ENCODE measurements around the gene LAMC1. TPM values are rescaled to one million over a fixed set of nuclear protein-coding genes. Genes with fewer than 3 reads are reported as not detected.

The LAMC1 gene
- total RNA-seq, 1 experiment from 2014 or later = 113 TPM

- BruUV-seq (replicated peaks) = no TSS peak
- H3K4me1 ChIP-seq (ENCODE audit: control insufficient read depth, insufficient read depth, low read length) = no peaks in the 10 kb centered on the region
- no peak overlapping the region for H3K4me3 ChIP-seq (ENCODE audit: low read depth in 2 of 2, low read length in 2 of 2)
- no peaks in the 10 kb centered on the region for H3K27me3 ChIP-seq (ENCODE audit: control insufficient read depth, insufficient read depth, low read length)
- in situ Hi-C loops (cut with HindIII; ENCODE audit: low pct_unique_long_range_greater_than_20kb, low sequenced_read_pairs) (no loop called here), intact Hi-C loops (cut with micrococcal nuclease; ENCODE audit: unreplicated experiment) (no loop called here)
- TF ChIP-seq TCF7L2 (IDR thresholded peaks at IDR 0.05; ENCODE audit: low read depth, low read length) = no peak
- ATAC-seq (no peak), DNase-seq (ENCODE audit: low read depth, low spot score) (no peak)
- no peaks in the 10 kb centered on the region for H3K9me3 ChIP-seq (ENCODE audit: control insufficient read depth, insufficient read depth, low read depth, low read length)
- ChIA-PET POLR2A (no interaction called here), CTCF (no interaction called here)
- H3K27ac ChIP-seq (ENCODE audit: low read length) = no peak overlapping the region
- peaks cover 2% of the 10 kb centered on the region; the same call in 1 of the 2 replicates for H3K36me3 ChIP-seq (ENCODE audit: control insufficient read depth, insufficient read depth, low read length)
Observed at GRCh38 chr1:183103577-183103976, 80.4 kb downstream of the LAMC1 start.

- ChIA-PET CTCF (interaction anchor here (0.7 kb wide), 1 partner anchor 654 kb away, joined by 3 read pairs; no protein-coding TSS in a partner anchor), POLR2A (interaction anchor here (0.7 kb wide), 1 partner anchor 142 kb away, joined by 6 read pairs; no protein-coding TSS in a partner anchor)
- TF ChIP-seq CTCF (IDR thresholded peaks at IDR 0.05) = no peak
- no peak for TF ChIP-seq TCF7L2 (IDR thresholded peaks at IDR 0.05; ENCODE audit: low read depth, low read length)
- no peak for TF ChIP-seq REST (IDR thresholded peaks at IDR 0.05; ENCODE audit: insufficient read depth in 1 of 2, low read depth in 2 of 2, low read length in 1 of 2)
- no peak for TF ChIP-seq POLR2AphosphoS5 (IDR thresholded peaks at IDR 0.05; ENCODE audit: low read depth, low read length)
- TF ChIP-seq SIN3A (IDR thresholded peaks at IDR 0.05; ENCODE audit: borderline replicate concordance, insufficient read depth, low read depth, low read length) = no peak
- no peaks in the 10 kb centered on the region for H3K4me1 ChIP-seq (ENCODE audit: control insufficient read depth, insufficient read depth, low read length)
- intact Hi-C loops (cut with micrococcal nuclease; ENCODE audit: unreplicated experiment) (no loop called here), in situ Hi-C loops (cut with HindIII; ENCODE audit: low pct_unique_long_range_greater_than_20kb, low sequenced_read_pairs) (no loop called here)
- peaks cover 2% of the 10 kb centered on the region; the same call in 1 of the 2 replicates for H3K36me3 ChIP-seq (ENCODE audit: control insufficient read depth, insufficient read depth, low read length)
- H3K4me3 ChIP-seq (ENCODE audit: low read depth in 2 of 2, low read length in 2 of 2) = no peak overlapping the region
- no TSS peak for BruUV-seq (replicated peaks)
- ATAC-seq (no peak), DNase-seq (ENCODE audit: low read depth, low spot score) (no peak)
- H3K27ac ChIP-seq (ENCODE audit: low read length) = no peak overlapping the region
- H3K9me3 ChIP-seq (ENCODE audit: control insufficient read depth, insufficient read depth, low read depth, low read length) = no peaks in the 10 kb centered on the region
- no peaks in the 10 kb centered on the region for H3K27me3 ChIP-seq (ENCODE audit: control insufficient read depth, insufficient read depth, low read length)
Observed at GRCh38 chr1:183105449-183105848, 82.2 kb downstream of the LAMC1 start.

GRCh38 chr1:183106166-183106565, 82.9 kb downstream of the LAMC1 start:
- peaks cover 2% of the 10 kb centered on the region; the same call in 1 of the 2 replicates for H3K36me3 ChIP-seq (ENCODE audit: control insufficient read depth, insufficient read depth, low read length)
- intact Hi-C loops (cut with micrococcal nuclease; ENCODE audit: unreplicated experiment) (no loop called here), in situ Hi-C loops (cut with HindIII; ENCODE audit: low pct_unique_long_range_greater_than_20kb, low sequenced_read_pairs) (no loop called here)
- ATAC-seq = no peak
- H3K27me3 ChIP-seq (ENCODE audit: control insufficient read depth, insufficient read depth, low read length) = no peaks in the 10 kb centered on the region
- ChIA-PET POLR2A (interaction anchor here (0.6 kb wide), 1 partner anchor 10 kb away, joined by 3 read pairs; no protein-coding TSS in a partner anchor), CTCF (no interaction called here)
- TF ChIP-seq SIN3A (IDR thresholded peaks at IDR 0.05; ENCODE audit: borderline replicate concordance, insufficient read depth, low read depth, low read length) (no peak), REST (IDR thresholded peaks at IDR 0.05; ENCODE audit: insufficient read depth in 1 of 2, low read depth in 2 of 2, low read length in 1 of 2) (no peak), POLR2AphosphoS5 (IDR thresholded peaks at IDR 0.05; ENCODE audit: low read depth, low read length) (no peak), TCF7L2 (IDR thresholded peaks at IDR 0.05; ENCODE audit: low read depth, low read length) (no peak), CTCF (IDR thresholded peaks at IDR 0.05) (no peak)
- H3K4me3 ChIP-seq (ENCODE audit: low read depth in 2 of 2, low read length in 2 of 2) = no peak overlapping the region
- BruUV-seq (replicated peaks) = no TSS peak
- H3K4me1 ChIP-seq (ENCODE audit: control insufficient read depth, insufficient read depth, low read length) = no peaks in the 10 kb centered on the region
- DNase-seq (ENCODE audit: low read depth, low spot score) = no peak
- no peaks in the 10 kb centered on the region for H3K9me3 ChIP-seq (ENCODE audit: control insufficient read depth, insufficient read depth, low read depth, low read length)
- no peak overlapping the region for H3K27ac ChIP-seq (ENCODE audit: low read length)

All from Panc1 (cell line).